ENCODE data around the gene MTMR8.

The MTMR8 gene

GRCh38 chrX:64321507-64321906 lies 73.7 kb downstream of the MTMR8 start:
- DNase-seq (ENCODE audit: low read depth) = no peak
- TF ChIP-seq, protein P1, sequence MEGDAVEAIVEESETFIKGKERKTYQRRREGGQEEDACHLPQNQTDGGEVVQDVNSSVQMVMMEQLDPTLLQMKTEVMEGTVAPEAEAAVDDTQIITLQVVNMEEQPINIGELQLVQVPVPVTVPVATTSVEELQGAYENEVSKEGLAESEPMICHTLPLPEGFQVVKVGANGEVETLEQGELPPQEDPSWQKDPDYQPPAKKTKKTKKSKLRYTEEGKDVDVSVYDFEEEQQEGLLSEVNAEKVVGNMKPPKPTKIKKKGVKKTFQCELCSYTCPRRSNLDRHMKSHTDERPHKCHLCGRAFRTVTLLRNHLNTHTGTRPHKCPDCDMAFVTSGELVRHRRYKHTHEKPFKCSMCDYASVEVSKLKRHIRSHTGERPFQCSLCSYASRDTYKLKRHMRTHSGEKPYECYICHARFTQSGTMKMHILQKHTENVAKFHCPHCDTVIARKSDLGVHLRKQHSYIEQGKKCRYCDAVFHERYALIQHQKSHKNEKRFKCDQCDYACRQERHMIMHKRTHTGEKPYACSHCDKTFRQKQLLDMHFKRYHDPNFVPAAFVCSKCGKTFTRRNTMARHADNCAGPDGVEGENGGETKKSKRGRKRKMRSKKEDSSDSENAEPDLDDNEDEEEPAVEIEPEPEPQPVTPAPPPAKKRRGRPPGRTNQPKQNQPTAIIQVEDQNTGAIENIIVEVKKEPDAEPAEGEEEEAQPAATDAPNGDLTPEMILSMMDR (IDR thresholded peaks at IDR 0.05; ENCODE audit: insufficient read depth, low read depth, low read length, missing control alignments) = no peak

DNA sequence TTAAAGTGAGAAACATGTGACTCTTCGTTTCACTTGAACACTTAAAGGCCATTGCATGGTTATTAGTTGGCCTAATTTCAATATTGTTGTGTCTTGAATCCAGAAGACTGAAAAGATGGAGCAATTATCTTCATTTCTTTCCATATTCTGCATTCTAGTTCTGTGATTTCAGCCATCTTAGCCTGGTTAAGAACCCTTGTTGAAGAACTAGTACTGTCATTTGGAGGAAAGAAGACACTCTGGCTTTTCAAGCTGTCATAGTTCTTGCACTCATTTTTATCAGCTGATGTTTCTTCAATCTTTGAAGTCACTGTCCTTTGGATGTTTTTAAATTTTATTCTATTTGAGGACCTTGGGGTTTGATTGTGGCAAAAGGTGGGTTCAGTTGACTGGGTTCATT lies 81.6 kb downstream of the MTMR8 start:
- TF ChIP-seq, protein P1 (IDR thresholded peaks at IDR 0.05; ENCODE audit: insufficient read depth, low read depth, low read length, missing control alignments) = no peak
- no peak overlapping the region for H3K4me3 ChIP-seq (ENCODE audit: low read depth, low read length)
- DNase-seq (ENCODE audit: low read depth) = no peak

More at GRCh38 chrX:64321507-64321906, 73.7 kb downstream of the MTMR8 start:
- no peak overlapping the region for H3K4me3 ChIP-seq (ENCODE audit: low read depth, low read length)

DNA sequence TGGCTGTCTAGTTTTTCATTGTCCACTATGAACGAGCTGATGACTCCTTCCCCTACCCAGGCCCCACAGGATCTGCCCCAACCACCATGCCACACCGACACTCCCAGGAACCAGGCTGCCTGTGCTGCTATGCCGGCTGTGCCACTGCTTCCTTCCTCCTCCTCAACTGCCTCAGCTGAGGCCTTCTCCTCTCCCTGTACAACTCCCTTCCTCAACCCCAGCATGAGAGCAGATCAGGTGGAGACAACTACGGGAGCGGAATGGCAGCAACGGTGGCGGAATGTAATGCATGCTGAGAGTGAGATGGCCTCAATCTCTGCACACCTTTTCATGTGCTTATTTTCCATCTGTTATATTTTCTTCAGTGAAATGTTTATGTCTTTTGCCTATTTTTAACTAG lies 88.5 kb downstream of the MTMR8 start:
- TF ChIP-seq, protein P1 (IDR thresholded peaks at IDR 0.05; ENCODE audit: insufficient read depth, low read depth, low read length, missing control alignments) = no peak
- no peak for DNase-seq (ENCODE audit: low read depth)
- H3K4me3 ChIP-seq (ENCODE audit: low read depth, low read length) = no peak overlapping the region

- TF ChIP-seq, protein P1 (IDR thresholded peaks at IDR 0.05; ENCODE audit: insufficient read depth, low read depth, low read length, missing control alignments) = no peak
- no peak for DNase-seq (ENCODE audit: low read depth)
- H3K4me3 ChIP-seq (ENCODE audit: low read depth, low read length) = no peak overlapping the region
Observed at GRCh38 chrX:64291123-64291522, 104.1 kb downstream of the MTMR8 start.

- DNase-seq (ENCODE audit: low read depth) = no peak
- no peak overlapping the region for H3K4me3 ChIP-seq (ENCODE audit: low read depth, low read length)
- TF ChIP-seq, protein P1 (IDR thresholded peaks at IDR 0.05; ENCODE audit: insufficient read depth, low read depth, low read length, missing control alignments) = no peak
Observed at GRCh38 chrX:64265265-64265664, 130.0 kb downstream of the MTMR8 start.

- DNase-seq (ENCODE audit: low read depth) = no peak
- no peak within 1 kb of the TSS for H3K4me3 ChIP-seq (ENCODE audit: low read depth, low read length)
- TF ChIP-seq, protein P1 (IDR thresholded peaks at IDR 0.05; ENCODE audit: insufficient read depth, low read depth, low read length, missing control alignments) = no peak
Observed at GRCh38 chrX:64230123-64230970, 164.9 kb downstream of the MTMR8 start, which contains the start of gene ASB12. Gene ASB12 (minus strand): TSS chrX:64230607. CDS start chrX:64225650, 4,957 bp downstream.

Measured in GM12865 (cell line).